GM12801 (cell line): ENCODE measurements around the gene TENT5C.

Source experiments
- TF ChIP-seq, protein P1 (sequence below): IDR thresholded peaks from one replicate; pipeline ENCODE4 v1.5.1; 2011; ENCODE audit warnings: control low read depth; ENCODE audit not compliant: insufficient read length; ENCODE audit errors: extremely low read depth

TENT5C gene

DNA sequence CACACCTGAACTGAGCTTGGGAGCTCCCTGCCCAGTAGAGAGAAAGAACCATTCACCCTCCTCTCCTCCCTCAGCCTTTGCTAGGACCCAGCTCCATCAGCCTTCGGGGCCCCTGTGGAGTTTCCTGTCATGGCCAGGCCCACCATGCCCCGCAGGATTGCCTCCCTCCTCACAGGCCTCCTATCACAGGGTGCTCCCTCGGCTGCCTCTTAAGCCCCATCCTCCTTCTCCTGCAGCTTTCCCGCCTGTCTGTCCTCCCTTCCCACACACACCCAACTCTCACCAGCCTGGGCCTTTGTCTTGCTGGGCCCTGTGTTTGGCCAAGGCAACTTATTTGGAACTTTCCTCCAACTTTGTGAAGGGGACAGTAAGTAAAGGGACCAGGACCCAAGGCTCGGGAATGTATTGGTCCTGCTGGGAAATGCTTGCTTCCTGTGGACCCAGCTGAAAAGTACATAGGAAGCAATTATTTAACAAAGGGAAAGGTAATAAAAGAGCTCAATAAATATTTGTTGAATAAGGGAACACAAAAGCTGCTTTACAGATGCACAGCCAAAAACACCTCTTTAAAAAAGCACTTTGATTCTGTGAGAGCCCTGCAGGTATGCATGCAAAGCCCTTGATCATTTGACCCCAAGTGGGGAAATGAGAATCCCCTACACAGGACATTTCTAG lies 31.6 kb upstream of the TENT5C start:
- TF ChIP-seq, protein P1, sequence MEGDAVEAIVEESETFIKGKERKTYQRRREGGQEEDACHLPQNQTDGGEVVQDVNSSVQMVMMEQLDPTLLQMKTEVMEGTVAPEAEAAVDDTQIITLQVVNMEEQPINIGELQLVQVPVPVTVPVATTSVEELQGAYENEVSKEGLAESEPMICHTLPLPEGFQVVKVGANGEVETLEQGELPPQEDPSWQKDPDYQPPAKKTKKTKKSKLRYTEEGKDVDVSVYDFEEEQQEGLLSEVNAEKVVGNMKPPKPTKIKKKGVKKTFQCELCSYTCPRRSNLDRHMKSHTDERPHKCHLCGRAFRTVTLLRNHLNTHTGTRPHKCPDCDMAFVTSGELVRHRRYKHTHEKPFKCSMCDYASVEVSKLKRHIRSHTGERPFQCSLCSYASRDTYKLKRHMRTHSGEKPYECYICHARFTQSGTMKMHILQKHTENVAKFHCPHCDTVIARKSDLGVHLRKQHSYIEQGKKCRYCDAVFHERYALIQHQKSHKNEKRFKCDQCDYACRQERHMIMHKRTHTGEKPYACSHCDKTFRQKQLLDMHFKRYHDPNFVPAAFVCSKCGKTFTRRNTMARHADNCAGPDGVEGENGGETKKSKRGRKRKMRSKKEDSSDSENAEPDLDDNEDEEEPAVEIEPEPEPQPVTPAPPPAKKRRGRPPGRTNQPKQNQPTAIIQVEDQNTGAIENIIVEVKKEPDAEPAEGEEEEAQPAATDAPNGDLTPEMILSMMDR = no peak

DNA sequence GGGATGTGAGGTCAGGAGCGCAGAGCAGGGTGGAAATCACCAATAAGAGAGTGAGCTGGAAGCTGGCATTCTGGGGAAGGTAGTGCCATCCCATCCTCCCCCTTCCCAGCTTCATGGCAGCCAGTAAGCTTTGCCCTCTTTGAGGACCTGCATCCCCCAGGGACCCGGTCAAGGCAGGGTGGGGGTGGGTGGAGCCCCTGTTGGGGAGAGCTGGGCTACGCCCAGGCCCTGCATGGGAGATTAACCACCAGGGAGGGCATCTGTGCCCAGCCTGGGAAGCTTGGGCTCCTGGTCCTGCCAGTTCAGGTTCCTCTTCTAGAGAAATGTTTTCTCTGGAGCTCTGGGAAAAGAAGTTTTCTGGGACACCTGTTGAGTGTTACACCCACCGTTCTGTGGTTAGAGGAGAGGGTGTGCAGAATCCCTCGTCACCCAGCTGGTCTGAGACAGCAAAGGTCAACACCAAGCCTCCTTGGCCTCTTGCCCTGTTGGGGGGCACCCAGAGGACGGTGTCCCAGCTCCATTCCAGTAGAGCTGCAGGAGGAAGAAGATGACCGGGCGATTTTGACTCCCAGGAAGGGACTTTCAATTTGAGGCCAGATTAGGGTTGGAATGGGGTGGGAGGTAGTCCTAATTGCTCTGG lies 30.1 kb upstream of the TENT5C start:
- TF ChIP-seq, protein P1 = no peak

DNA sequence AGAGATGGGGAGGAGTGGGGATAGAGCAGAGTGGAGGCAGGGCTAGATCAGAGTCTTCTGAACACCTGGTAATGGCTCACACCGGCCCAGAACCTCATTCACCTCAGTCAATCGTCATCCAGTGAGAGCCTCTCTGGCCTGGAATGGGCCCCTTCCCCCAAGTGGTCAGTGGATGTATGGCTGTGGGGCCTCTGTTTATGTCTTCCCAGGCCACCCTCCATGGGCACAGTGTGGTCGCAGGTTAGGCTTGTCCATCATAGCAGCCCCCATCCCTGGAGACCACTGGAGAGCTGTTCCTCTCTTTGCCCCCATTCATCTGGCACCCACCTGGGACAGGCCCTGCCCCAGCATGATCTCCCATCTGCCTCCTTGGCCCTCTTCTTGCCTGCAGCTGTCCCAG lies 29.6 kb upstream of the TENT5C start:
- TF ChIP-seq, protein P1 = no peak

DNA sequence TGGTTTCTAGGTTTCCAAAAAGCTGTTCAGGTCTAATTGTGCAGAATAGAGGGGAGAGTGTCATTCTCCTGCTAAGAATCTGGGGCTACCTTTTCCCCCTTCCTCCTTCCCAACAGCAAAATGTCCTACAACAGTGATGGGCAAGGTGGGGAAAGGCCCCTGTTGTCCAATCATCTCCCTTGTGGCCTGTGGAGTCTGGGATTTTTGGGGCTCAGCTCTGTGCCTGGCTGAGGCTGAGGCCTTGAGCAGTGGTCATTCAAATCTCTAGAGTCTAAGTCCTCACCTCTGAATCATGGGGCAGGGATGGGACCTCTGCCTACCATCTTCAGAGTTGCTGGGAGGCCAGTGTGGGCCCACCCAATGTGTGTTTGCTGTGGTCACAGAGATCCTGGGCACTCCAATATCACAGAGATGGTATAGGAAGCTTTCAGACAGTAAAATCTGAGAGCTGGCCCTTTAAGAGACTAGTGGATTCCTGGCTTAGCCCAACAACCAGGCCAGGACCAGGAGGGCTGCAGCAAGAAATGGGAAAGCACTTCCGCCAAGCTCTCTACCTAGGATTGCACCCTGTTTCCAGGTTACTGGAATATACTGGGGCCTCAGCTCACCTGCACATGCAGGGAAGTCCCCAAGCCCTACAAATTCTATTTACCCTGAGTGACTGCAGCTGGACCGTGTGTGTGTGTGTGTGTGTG lies 28.5 kb upstream of the TENT5C start:
- TF ChIP-seq, protein P1 = no peak

DNA sequence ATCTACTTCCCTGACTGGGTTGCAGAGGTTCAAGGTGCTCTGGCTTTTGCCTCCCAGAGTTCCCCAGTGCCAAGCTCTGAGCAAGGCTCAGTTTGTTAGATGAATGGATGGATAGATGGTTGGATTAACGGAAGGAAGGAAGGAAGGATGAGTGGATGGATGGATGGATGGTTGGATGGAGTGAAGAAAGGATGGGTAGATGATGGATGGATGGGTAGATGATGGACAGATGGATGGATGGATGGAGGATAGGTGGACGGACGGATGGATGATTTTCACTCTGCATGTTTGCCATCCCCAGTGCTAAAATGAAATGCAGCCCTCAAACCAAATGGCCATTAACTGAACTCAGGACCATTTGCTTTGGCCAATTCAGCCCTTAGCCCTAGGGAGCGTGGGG lies 27.4 kb upstream of the TENT5C start:
- TF ChIP-seq, protein P1 = no peak

DNA sequence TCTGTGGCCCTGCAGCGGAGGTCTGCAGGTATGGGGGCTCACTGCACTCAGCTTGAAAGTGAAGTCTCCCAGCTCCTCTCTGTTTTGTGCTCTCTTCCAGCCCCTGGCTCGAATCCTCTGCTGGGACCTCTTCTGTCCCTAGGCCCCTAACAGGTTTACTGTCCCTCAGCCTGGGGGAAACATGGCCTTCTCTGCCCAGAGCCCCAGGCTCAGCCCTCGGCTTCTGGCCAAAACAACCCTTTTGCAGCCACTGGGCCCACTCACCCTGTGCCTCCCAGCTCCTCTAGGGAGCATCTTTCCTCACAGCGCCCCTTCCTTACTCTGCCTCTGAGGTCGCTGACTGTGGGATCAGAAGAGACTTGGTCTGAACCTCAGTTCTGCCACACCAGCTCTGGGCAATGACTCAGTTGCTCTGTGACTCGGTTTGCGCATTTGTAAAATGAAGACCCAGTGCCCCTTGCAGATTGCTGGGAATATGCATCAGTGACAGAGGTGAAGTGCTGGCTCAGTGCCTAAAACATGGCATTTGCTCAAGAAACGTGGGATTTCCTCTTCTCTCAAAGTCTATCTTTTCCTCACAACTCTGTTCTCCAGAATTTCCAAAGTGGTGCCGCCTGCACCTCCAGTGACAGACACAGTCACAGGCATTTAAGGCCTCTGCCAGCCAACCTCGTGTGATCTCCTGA lies 26.5 kb upstream of the TENT5C start:
- TF ChIP-seq, protein P1 = no peak

DNA sequence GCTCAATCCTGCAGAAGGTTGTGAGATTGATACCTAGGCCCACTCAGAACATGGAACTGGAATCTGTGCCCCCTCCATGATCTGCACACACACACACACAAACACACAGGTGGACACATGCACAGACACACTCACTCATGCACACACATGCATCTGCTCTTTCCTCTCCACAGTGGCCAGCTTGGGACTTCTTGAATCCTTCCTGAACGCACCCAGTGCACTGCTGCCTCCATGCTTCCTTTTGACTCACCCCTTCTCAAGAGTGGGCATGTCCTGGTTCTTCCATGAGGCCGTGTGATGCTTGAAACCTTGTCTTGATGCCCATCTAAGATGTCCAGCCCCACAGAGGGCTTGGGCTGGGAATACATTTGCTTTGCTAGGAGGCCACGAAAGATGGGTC lies 25.4 kb upstream of the TENT5C start:
- TF ChIP-seq, protein P1 = no peak
